COLO829 (cell line): ENCODE results near the gene STK11.

ENCODE experiments used
- DNase-seq: peaks from one replicate; pipeline ENCODE4 v3.0.0; 2012; ENCODE audit warnings: low spot score

Gene STK11, protein sequence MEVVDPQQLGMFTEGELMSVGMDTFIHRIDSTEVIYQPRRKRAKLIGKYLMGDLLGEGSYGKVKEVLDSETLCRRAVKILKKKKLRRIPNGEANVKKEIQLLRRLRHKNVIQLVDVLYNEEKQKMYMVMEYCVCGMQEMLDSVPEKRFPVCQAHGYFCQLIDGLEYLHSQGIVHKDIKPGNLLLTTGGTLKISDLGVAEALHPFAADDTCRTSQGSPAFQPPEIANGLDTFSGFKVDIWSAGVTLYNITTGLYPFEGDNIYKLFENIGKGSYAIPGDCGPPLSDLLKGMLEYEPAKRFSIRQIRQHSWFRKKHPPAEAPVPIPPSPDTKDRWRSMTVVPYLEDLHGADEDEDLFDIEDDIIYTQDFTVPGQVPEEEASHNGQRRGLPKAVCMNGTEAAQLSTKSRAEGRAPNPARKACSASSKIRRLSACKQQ

DNA sequence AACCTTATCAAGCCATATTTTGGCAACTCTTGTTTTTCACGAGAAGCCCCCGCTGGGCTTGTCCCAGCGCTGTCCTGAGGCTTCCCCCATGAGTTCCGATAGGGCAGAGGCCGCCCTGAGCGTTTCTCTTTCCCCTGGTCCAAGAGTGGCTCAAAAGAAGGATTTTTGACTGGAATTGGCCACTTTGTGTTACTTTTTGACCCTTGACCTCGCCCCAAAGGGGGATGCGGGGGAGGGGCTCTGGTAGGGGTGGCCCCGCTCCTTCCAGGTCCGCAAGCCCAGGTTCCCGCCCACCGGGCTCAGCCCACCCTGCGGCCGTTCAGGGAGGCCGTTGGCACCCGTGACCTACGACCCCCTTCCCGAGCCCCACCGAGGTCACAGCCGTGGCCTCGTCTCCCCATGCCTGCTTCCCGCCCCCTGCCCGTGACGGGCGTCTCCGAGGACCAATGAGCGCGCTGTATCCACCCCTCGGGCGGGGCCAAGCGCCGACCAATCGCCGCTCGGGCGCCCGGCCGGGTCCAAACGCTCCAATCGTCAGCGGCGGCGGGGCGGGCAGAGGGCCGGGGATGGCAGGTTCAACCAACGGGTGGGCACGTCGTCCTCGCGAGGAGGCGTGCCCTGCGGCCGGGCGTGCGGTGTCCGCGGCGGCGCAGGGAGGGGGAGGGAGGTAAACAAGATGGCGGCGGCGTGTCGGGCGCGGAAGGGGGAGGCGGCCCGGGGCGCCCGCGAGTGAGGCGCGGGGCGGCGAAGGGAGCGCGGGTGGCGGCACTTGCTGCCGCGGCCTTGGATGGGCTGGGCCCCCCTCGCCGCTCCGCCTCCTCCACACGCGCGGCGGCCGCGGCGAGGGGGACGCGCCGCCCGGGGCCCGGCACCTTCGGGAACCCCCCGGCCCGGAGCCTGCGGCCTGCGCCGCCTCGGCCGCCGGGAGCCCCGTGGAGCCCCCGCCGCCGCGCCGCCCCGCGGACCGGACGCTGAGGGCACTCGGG lies at the start of gene STK11:
STK11 (plus strand) TSS at position 665 of the 986 bp plus-strand sequence. CDS start 1,136 bp downstream, outside the sequence.
- peak; percentile 97 for DNase-seq

DNA sequence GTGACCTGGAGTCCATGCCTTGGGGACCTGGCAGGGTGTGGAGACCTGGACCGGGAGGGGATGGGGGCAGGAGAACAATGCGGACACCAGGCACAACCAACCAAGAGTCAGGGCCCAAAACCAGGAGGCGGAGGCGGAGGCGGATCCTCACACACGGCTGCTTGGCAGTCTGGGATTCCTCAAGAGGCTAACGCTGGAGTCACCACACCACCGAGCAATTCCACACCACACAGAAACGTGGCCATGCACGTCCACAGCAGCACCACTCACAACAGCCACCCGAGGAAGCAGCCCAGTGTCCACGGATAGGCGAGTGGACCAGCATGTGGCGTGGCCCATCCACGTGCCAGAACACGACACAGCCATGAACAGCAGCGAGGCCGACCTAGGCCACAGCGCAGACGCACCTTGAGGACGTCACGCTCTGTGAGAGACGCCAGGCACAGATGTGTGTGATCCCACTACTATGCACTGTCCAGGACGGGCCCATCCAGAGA lies 49.2 kb upstream of the STK11 start:
- no peak for DNase-seq

DNA sequence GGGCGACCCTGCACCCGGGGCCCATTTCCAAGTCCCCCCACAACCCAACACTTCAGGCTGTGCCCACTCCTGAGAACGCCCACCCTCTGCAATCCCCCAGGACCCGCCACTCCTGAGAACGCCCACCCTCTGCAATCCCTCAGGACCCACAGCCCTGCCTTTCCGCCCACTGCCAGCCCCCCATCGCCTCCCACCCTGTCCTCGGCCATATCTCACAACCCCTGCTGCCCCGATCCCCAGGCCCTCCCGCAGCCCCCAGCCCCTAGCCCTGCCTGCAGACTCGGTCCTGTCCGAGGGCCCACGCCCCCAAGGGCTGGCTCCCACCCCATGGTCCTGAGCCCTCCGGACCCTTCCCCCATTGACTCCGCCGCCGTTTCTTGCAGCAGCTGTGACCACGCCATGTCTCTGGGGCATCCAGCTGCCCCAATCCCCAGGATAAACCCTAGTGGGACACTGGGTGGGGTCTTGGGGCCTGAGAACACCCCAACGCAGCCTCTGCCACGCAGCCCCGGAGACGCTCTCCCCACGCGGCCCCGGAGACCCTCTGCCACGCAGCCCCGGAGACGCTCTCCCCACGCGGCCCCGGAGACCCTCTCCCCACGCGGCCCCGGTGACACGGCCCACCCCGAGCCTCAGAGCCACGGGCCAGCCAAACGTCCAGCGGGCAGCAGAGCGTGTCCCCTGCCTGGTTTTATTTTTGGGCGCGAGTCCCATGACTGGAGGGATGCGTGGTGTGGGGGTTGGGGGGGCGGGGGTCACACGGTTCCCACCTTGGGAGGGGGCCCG lies 48.6 kb upstream of the STK11 start:
- no peak for DNase-seq

DNA sequence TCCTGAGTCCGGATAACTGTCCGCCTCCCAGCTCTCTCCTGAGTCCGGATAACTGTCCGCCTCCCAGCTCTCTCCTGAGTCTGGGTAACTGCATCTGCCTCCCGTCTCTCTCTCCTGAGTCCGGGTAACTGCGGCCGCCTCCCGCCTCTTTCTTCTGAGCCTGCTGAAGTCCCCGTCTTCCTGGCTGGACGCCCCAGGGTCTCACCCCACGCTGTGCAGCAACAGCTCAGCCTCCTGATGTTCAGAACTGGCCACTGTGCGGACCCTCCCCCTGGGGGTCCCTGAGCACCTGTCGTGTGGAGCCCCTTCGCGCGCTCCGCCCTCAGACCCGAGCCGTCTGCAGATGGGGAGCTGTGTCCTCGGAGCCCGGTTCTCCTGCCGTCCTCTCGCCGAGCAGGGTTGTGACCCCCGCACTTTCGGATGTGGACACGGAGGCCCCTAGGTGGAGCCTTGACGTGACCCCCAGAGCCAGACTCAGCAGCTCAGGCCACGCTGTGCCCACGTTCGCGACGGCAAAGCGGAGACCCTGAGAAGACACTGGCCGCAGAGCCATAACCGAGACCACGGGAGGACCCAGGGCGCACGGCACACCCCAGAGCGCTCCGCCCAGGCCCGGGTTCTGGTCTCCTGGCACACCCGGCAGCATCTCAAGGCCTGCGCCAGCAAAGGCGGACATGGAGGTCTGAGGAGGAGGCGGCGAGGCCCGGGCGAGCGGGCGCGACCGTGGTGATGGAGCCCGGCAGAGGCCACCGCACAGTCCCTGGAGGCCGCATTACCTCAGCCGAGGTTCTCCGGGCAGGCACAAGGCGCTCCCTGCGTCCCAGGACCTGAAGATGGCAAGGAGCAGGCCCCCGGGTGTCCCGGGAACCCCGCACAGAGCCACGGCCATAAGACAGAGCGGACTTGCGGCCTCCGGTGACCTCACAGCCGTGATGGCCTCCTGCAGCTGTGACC lies 47.4 kb upstream of the STK11 start:
- no peak for DNase-seq

DNA sequence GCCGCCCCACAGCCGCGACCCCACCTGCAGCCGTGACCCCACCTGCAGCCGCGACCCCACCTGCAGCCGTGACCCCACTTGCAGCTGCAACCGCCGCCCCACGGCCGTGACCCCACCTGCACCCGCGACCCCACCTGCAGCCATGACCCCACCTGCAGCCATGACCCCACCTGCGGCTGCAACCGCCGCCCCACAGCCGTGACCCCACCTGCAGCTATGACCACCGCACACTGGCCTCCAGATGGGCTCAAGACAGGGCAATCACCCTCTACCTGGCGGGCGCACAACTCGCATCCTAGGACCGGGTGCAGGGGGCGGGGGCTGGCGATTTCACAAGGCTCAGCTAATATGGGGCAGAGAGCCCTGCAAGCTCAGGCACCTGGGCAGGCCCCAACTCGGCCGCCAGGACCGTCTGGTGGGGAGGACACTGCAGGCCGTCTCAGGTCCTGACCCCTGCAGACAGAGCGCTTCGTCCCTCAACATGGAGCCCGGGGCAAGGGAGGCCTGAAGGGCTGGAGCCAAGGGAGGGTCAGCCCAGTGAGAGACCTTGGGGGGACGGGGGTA lies 46.6 kb upstream of the STK11 start:
- no peak for DNase-seq

DNA sequence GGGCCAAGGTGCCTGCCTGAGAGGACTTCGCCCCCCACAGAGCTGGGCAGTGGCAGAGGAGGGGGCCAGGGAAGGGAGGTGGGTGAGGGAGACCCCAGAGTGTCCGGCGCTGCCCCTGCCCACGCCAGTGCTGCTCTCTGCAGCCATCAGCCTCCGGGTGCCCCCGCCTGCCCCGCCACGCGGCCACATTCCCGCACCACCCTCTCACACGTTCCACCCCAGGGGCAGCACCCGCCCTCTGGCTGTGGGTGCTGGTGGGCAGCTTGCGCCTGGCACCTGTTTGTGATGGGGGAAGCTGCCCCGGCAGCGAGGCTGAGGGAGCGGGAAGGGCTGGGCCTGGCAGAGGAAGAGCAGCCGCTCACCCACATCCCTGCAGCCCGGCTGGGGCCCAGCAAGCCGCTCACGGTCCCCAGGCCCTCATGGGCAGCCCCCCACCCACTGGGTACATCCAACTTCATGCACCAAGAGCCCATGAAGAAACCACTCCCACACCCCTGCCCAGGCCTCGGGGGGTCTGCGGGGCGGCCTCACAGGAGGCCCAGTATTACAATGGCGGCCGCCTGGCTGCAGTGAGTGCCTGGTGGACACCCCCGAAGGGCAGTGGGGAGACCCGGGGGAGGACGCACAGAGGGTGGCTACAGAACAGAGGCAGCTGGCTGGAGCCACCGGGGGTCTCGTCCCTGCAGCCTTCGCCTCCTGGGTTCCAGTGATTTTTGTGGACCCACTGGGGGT lies 45.5 kb upstream of the STK11 start:
- no peak for DNase-seq

DNA sequence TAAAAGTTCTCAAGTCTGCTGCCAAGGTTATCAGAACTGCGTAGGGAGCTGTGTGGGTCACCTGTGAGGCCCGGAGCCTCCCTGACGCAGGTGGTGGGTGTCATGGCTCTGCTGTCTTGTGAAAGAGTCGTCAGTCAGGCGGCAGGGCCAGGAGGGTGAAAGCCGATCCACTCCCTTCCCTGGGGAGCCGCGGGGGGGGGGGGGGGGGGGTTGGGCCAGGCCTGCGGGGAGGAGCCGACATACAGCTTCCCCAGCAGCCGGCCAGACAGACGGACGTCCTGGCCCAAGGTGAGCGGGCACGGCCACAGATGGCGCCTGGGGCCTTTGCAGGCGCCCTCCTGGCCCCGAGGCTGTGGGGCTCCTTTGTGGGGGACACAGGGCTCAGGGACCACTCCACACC lies 43.9 kb upstream of the STK11 start:
- DNase-seq: no peak

DNA sequence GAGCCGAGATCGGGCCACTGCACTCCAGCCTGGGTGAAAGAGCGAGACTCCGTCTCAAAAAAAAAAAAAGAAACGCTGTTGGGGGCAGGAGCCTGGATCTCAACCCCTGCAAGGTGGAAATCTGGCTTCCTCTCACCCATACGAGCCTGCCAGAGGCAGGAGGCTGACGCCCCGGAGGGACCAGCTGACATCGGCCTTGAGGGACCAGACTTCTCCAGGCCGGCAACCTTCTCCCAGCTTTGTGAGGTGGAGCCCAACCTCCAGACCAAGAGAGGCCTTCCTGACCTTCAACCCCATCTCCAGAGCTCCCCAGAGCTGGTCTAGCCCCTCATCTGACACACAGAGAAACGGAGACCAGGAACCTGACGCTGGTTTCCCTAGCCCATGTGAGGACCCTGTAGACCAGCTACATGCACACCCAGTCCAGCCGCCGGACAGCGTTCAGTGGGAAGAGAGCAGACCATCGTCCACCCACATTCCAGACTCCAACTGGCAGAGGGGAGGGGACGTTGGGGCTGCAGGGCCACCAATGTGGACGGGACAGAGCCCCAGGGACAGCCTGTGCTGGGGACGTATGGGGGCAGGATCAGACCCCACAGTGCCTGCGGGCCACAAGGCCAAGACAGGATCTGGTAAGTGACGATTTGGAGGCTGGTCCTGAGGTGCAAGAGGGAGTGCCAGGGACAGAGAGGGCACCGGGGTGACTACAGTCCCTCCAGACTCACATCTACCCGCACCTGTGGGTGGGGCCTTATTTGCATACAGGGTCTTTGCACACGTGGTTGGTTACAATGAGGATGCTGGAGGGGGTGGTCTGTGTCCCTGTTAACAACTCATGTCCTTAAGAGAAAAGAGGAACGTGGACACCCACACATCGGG lies 42.9 kb upstream of the STK11 start:
- DNase-seq: no peak

DNA sequence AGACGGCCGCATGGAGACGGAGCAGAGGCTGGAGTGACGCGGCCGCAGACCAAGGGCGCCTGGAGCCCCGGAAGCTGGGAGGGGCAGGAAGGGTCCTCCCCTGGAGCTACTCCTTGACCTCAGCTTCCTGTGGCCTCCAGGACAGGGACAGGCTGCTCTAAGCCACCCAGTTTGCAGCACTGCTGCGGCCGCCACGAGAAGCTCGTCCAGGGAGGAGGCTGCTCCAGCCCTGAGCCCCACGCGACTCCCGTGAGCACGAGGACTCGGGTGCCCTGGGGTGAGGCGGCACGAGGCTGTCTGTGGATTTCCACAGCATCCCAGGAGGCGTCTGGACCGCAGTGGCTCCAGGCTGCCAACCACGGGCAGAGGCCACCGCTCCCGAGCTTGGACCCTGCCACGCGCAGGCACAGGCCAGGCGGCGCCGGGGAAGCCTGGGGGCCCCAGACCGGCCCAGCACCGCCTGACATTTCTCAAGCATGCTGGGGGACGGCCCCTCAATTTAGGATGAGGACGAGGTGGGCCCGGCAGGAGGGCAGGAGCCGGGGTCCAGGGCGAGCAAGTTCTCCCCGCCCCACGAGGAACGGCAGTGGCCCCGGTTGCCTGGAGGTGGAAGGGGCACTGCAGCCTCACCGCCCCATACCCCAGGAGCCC lies 42.2 kb upstream of the STK11 start:
- DNase-seq: no peak

DNA sequence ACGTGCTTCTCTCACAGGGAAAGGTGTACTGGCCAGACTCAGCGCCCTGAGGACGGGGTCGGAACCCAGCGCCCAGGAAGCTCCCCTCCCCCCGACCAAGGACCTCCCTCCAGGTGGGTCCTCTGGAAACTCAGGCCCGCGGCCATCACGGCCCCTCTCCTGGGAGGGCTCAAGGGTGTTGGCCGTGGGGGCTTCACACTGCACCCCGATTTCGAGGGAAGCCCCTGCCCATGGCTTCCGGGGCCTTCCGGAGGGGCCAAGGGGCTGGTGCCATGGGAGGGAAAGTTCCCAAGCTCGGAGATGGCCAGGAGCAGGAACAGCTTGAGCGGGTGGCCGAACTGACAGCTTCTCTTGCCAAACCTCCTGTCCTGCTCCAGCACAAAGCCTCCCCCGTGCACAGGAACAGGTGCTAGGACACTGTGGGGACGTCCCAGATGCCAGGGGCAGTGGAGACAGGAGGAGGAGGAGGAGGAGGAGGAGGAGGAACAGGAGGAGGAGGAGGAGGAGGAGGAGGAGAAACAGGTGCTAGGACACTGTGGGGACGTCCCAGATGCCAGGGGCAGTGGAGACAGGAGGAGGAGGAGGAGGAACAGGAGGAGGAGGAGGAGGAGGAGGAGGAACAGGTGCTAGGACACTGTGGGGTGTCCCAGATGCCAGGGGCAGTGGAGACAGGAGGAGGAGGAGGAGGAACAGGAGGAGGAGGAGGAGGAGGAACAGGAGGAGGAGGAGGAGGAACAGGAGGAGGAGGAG lies 41.5 kb upstream of the STK11 start:
- DNase-seq: no peak

DNA sequence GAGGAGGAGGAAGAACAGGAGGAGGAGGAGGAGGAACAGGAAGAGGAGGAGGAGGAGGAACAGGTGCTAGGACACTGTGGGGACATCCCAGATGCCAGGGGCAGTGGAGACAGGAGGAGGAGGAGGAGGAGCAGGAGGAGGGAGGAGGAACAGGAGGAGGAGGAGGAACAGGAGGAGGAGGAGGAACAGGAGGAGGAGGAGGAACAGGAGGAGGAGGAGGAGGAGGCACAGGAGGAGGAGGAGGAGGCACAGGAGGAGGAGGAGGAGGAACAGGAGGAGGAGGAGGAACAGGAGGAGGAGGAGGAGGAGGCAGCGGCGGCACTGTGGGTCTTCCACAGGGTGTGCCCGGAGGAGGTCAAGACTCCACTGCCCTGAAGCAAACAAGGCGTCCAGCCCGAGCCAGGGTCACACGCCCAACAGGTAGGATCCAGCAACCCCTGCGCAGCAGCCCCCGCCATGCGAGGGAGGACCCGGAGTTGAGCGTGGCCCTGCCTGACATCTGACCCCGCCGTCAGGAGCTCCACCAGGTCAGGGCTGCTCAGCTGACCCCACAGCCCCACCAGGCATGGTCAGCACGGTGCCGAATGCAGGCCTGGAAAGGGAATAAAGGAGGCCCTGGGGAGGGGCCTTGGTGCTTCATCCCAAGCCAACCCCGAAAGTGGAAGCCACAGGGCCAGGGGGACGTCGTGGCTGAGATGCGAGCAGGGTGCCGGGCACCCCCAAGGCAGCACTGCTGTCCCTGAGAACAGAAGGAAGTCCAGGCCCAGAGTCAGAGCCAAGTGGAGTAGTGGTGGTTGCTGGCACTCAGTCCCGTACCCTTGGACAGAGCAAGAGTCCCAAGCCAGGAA lies 40.7 kb upstream of the STK11 start:
- no peak for DNase-seq

DNA sequence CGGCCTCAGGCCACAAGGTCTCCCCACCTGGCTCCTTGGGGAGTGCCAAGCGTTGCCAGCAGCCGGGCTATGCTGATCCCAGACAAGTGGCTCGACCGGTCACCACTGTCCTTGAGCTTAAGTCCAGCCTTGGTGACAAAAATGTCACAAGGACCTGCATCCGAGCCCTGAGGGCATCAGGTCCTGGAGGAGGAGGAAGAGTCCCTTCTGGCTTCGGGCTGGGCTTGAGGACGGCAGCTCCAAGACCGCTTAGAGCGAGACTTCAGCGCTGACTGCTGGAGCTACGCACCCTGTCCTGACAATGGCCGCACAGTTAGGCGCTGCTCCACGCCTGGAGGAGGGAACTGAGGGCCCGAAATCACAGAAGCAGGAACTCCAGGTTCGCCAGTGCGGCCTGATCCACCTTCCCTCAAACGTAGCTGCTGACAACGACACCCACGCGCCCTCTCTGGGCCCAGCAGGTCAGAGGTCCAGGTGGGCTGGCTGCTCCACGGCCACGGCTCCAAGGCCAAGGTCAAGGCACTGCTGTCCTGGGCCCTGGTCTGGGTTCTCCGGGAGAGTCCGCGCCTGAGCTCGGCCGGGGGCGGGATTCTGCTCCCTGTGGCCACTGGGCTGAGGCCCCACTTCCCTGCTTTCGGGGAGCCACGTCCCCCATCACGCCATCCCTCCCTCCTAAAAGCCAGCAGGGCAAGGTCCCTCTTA lies 38.6 kb upstream of the STK11 start:
- DNase-seq: no peak

DNA sequence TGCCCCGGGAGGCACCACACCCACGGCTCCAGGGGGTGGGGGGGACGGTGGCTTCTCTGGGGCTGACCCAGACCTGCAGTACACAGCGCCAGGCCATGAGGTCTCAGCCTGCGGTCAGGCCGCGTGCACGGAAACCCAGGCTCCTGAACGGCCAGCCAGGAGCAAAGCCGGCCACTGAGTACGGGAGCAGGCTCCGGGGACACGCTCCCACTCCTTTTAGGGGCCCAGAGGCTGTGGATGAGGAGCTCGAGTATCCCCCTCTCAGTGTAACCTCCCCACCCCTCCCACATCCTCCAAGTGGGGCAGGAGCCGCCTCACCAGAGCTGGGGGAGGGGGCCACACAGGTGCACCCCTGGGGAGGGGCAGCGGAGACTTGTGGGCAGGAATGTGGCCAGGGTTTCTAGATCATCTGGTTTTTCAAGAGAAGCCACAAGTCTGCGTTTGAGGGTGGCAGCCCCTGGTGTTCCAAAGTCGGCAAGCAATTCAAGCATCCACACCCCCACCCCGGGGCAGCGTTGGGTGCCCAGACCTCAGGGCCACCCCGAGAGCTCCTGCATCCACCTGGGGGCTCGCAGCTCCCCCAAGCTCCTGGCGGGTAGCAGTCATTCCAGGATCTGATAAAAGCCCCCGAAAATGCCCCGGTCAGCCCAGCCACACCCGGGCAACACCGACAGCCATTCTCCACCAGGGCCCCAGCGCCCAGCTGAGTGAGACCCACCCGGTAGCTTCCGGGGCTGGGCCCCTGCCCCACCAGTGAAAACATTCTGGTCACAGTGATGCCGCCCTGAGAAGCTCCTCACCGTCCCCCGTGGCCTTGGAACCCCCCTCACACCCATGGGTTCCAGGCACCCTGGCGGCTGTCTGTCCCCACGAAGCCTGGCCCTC lies 37.6 kb upstream of the STK11 start:
- no peak for DNase-seq

DNA sequence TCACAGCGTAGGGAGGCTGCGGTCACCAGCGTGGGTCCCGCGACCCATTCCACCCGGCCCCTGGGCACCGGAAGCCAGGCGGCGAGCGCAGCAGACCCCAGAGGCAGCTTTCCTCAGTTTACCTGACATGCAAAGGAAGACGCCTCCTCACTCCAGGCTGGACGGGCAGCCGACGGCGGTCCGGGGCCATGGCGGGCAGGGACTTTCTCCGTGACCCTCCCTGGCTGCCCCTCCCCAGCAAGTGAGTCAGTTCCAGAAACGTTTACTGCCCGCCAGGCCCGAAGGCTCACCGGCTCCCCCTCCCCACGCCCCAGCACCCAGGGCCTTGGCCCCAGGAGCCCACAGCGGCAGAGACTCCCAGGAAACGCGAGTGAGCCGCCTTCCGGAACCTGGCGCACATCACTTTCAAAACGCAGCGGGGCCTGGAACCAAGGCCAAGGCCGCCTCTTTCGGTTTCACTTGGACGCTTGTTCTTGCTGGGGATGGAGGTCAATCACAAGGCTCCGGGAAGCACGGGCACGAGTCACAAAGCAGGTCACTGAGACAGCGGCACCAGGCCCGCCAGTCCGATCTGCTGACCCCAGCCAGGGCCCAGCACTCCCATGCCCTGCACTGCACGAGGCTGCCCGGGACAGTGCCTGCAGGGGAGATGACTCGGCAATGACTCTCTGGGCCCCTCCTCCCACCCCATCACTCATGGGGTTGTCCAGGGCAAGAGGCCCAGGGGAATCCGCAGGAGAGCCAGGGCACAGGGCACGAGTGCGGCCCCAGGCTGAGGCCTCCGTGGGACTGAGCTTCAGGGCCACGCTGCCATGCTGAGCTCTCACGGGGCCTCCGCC lies 36.8 kb upstream of the STK11 start:
- peak; percentile 72 for DNase-seq
